ENCODE data around the gene LIN7B. TPM values are rescaled to one million over a fixed set of nuclear protein-coding genes. Genes with fewer than 3 reads are reported as not detected.

Gene LIN7B
- total and polyA plus RNA-seq, 2 of the 8 experiments (the other 6 are each of a cell fraction or from before 2014, with no cell fraction given), result 4.1 to 4.2 TPM

DNA sequence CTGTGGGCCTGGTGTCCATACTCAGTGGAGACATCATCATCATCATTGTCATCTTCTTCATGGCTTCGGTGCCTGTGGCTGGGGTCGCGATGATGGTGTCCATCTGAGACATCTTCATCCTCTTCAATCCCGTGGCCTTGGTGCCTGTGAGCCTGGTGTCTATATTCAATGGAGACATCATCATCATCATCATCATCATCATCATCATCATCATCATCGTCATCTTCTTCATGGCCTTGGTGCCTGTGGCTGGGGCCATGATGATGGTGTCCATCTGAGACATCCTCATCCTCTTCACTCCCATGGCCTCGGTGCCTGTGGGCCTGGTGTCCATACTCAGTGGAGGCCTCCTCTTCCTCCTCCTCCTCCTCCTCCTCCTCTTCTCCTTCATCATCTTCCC is 40.1 kb downstream of the LIN7B start (continued):
- TF ChIP-seq POLR2A (IDR thresholded peaks at IDR 0.05; ENCODE audit: control extremely low read depth in 1 of 2, low read depth in 2 of 2, low read length in 2 of 2), result no peak
- TF ChIP-seq HDAC6 (IDR thresholded peaks at IDR 0.05; ENCODE audit: low read depth, low read length), result no peak
- TF ChIP-seq RXRA (IDR thresholded peaks at IDR 0.05; ENCODE audit: insufficient read depth, low read depth, low read length), result no peak
- no peak for TF ChIP-seq SAP30 (IDR thresholded peaks at IDR 0.05; ENCODE audit: insufficient read depth, insufficient replicate concordance, low read length)
